HG02852 (cell line): Measurements from ENCODE around the gene SFXN4.
A peak's percentile ranks its signal among the peaks of the same experiment; 100 is the strongest.
"Not testable (repeated sequence)": the region's sequence is repeated elsewhere in the genome, so short reads cannot be mapped to it uniquely, and the experiment has no call there.

ENCODE experiments used
- ATAC-seq: cut with Tn5 transposase; IDR thresholded peaks from one replicate; pipeline ENCODE4 v1.9.1; 2021; ENCODE audit warnings: mild to moderate bottlenecking, moderate library complexity; ENCODE audit not compliant: unreplicated experiment

SFXN4 gene

DNA sequence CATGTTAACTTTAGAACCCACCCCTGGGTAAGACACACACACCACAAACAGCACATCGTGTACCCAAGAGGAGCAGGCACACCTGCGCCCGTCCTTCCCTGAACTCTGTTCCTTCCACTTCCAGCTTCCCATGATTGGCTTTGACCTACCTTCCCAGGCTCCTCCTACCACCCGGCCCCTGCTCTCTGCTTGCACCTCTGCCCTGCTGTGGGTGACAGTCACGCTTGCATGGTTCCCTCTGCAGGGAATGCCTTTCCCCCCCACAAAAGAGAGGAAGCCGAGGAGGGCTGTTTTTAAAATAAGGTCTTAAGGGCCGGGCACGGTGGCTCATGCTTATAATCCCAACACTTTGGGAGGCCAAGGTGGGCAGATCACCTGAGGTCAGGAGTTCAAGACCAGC lies 16.4 kb downstream of the SFXN4 start:
- no peak for ATAC-seq

DNA sequence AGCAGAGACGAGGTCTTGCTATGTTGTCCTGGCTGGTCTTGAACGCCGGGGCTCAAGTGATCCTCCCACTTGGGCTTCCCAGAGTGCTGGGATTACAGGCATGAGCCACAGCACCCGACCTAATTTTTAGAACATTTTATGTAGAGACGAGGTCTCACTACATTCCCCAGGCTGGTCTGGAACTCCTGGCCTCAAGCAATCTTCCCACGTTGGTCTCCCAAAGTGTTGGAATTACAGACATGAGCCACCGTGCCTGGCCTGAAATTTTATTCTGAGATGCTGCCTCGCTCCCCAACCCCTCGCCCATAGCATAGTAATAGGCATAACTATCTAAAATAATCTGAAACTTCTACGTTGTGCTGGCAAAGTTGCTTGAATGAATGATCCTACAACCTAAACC lies 21.9 kb downstream of the SFXN4 start:
- no peak for ATAC-seq

DNA sequence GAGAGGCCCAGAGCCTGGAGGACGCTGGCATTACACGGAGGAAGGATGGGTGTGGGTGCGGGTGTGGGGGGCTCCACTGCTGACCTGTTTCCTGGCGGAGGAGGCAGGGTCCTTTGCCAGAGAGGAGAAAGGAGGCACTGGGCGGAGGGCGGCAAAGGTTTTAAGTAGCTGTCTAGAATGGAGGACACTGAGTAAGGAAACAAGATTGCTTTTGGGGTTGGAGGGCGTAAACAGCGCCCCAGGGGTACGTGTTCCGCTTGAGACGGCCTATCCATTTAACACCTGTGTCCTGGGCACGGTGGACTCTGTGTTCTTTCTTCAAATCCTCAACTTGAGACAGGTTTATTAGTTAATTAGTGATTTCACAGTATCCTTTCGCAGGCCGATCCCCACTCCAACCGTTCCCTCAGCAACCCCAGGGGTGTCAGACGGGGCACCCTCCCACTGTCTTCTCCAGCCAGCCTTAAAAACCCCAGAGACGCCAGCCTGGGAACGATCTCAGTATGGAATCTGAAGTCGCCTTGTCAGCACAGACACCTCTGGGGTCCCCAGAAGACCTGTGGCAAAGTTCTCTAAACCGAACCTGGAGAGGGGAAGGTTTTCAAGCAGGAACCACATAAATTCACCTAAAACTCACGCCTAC lies 24.8 kb downstream of the SFXN4 start:
- no peak for ATAC-seq

DNA sequence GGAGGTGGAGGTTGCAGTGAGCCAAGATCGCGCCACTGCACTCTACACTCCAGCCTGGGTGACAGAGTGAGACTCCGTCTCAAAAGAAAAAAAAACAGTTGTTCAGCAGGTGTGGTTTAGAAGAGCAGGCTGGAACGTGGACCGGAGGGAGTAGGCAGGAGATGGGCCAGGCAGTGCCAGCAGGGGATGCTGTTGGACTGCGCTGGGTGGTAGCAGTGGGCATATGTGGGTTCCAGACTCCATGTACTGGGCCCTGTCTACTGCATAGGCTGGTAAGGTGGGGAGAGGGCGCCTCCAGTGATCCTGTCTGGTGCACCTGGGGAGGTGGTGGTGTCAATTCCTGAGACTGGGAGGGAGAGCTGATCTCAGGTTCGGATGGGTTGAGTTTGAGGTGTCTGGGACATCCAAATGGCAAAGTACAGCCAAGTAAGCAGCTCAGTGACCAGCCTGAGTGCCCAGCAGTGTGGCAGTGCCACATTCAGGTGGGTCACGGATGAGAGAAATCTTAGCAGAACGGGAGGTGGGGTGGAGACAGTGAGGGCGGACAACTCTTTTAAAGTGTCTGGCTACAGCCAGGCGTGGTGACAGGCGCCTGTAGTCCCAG lies 25.9 kb downstream of the SFXN4 start:
- no peak for ATAC-seq

DNA sequence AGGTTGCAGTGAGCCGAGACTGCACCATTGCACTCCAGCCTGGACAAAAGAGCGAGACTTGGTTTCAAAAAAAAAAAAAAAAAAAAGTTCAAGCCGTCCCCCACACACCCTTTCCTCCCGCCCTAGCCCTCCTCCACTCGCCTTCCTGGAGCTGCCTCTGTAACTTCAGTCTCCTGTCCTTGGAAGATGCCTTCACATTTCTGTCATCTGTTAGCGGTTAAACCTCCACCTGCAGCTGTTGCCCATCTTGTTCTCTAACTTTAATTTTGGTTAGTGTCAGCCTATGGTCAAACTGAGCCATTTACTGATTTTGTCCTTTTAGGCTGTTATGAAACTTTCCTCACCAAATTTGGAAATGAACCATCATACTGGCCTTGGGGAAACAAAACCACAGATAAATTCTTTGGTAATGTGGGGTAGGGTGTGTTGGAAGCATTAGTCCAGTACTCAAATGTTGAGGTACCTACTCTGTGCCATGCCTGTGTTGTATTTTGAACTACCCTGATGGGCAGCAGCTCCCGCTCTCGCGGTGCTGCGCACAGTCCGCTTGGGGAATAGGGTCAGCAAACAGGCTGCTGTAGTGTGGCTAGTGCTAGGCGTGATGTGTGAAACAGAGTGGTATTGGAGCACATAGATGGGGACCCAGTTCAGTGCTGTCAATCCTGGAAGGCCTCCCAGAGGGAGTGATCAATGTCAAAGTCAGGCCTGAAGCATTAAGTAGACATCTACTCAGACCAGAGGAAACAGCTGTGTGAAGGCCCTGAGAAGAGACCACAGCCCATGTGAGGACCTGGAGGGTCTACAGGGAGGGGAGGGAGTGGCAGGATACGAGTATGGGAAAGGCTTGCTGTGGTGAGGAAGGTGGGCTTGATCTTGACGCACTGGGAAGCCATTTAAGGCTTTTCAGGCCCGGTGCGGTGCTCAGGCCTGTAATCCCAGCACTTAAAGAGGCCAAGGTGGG lies 26.9 kb downstream of the SFXN4 start:
- ATAC-seq: no peak

DNA sequence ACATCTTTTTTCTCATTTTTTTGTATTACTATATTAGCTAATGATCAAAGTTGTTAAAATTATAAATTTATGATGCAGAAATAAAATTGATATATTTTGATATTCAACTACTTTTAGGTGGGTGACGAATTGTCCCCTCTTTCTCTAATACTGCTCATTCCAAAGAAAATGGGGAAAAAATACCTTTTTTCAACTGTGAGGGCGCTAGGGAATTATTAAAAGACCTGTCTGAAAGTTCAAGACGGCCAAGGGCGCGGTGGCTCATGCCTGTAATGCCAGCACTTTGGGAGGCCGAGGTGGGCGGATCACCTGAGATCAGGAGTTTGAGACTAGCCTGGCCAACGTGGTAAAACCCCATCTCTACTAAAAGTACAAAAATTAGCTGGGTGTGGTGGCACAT lies 27.6 kb downstream of the SFXN4 start:
- not testable (repeated sequence) for ATAC-seq

DNA sequence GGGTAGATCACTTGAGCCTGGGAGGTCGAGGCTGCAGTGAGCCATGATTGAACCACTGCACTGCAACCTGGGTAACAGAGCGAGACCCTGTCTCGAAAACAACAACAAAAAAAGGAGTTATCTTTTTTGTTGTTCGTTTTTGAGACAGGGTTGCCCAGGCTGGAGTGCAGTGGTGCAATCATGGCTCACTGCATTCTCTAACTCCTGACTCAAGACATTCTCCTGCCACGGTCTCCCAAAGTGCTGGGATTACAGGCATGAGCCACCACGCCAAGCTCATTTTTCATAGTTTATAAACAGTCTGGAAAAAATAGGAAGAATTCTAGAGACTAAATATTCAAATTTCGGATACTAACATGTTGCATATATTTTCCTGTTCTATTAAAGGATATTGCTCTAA lies 29.4 kb downstream of the SFXN4 start:
- no peak for ATAC-seq

DNA sequence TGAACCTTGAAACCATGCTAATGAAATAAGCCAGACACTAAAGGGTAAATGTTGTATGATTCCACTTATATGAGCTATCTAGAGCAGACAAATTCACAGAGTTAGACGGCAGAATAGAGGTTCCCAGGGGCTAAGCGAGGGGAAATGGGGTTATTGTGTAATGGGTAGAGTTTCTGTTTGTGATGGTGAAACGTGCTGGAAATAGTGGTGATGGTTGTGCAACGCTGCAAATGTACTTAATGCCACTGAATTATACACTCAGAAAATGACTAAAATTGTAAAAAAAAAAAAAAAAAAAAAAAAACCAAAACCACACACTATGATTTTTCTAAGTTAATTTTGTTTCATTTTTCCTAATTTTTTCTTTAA lies 30.0 kb downstream of the SFXN4 start:
- ATAC-seq: no peak

DNA sequence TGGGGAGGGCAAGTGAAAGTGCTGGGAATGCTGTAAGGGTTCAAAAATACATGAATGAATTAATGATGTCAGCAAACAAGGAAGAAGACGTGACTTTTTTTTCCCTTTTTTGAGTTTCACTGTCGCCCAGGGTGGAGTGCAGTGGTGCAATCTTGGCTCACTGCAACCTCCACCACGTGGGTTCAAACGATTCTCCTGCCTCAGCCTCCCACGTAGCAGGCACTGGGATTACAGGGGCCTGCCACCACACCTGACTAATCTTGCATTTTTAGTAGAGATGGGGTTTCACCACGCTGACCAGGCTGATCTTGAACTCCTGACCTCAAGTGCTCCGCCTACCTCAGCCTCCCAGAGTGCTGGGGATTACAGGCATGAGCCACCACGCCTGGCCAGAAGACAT lies 31.6 kb downstream of the SFXN4 start:
- no peak for ATAC-seq

DNA sequence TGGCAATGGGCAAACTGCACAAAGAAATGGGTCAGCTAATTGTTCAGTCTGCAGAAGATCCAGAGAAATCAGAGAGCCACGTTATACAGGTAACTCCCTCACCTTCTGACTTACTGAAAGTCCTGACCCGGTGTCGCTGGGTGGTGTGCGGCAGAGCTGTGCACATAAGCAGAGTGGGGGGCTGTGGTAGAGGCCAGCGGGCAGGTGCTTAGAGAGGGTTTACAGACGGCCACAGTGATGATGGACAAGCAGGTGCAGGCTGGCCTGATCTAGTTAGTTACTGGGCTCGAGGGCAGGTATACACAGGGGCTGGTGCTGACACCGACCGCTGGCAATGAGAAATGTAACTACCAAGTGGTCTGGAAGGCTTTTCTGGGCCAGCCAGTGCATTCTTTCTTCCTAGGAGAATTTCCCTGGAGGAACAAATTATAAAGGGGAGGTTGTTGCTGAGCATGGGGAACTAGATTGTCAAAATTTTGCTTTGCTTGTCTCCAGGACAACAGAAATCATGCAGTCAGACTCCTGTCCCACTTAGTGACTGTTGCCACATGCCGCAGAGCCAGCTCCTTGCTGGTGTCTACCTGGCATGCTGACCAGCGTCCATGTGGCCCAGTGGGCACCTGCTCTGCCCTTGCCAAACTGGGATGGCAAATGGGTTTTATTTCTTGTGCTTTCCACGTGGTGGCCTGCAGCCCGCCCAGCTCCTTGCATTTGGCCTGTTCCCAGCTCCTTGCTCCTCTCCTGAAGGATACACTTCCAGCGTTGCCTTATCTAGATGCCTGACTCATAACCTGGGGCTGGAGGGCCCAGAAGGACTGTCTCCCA lies 32.8 kb downstream of the SFXN4 start:
- ATAC-seq: no peak

DNA sequence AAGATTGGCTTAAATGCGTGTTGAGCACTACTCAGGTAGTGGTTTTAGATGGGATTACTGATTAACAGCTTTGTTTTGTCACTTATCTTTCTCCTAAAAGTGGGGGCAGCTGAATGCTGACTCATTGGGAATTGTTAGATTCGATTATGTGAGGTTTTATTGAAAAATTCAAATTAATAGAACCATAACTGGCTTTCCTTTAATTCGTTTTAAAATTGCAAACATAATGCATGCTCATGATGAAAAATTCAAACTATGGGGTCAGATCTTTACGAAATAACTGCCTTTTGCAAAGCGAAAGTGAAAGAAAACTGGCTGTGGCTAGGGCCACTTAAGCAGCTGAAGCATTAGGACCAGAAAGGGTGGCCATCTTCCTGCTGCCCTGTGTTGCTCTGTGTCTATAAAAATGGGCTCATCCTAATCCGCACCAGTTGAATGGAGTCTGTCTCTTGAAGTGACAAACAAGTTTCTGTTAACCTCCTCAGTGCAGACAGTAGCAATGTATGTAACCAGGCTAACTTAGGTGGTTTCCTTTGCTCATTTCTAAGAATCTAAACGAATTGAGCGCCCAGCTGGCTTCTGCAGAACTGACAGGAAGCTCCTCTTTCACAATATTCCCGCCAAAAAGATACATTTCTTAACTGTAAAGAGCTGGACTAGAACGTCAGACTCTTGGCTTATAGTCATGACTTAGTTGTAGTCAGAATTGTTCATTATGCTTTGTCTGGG lies 33.8 kb downstream of the SFXN4 start:
- peak; percentile 56 for ATAC-seq

DNA sequence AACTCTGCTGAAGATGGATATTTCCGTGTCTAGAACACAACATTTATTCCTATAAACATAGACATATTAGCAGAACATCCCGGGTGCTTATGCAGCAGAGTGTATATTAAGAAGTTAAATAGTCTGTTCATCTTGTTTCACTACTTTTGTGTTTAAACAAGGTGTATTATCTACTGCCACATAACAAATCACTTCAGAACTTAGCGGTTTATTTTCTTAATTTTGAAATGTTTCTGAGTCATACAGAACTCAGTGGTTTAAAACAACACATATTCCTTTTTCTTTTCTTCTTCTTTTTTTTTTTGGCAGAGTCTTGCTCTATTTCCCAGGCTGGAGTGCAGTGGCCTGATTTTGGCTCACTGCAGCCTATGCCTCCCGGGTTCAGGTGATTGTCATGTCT lies 35.8 kb downstream of the SFXN4 start:
- no peak for ATAC-seq

DNA sequence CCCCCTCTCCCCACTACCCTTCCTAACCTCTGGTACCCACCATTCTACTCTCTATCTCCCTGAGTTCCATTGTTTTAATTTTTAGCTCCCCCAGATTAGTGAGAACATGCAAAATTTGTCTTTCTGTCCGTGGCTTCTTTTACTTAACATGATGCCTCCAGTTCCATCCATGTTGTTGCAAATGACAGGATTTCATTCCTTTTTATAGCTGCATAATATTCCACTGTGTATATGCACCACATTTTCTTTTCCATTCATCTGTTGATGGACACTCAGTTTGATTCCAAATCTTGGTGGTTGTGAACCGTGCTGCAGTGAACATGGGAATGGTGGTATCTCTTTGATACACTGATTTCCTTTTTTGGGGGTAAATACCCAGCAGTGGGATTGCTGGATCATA lies 39.6 kb downstream of the SFXN4 start:
- no peak for ATAC-seq

DNA sequence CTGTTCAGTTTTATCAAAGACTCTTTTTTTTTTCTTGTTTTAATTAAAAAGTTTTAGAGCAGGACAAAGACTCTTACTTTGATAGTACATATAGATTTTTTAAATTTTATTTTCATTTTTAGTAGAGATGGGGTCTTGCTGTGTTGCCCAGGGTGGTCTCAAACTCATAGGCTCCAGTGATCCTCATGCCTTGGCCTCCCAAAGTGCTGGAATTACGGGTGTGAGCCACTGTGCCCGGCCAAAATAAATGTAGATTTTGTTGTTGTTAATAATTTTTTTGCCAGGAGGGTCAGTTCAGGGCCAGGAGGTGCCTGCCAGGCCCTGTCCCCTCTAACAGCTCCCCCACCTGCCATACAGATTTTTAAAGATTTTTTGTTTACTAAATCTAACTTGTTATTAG lies 44.6 kb downstream of the SFXN4 start:
- no peak for ATAC-seq

DNA sequence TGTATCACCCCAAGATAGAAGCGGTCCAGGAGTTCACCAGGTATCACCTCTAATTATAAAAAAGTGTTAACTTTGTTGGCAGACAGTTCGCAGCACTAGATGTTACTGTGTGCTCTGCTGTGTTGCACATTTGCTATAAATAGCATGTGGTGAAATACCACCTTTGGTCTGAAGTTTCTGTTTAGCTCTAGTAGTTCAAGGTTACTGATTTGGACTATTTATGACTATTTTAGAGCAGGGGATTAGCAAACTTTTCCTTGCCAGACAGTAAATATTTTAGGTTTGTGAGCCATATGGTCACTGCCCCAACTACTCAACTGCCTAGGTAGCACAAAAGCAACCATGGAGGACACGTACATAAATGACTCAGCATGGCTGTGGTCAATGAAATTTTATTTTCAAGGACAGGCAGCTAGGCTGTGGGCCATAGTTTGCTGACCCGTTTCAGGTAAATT lies 45.1 kb downstream of the SFXN4 start:
- ATAC-seq: peak; percentile 89

DNA sequence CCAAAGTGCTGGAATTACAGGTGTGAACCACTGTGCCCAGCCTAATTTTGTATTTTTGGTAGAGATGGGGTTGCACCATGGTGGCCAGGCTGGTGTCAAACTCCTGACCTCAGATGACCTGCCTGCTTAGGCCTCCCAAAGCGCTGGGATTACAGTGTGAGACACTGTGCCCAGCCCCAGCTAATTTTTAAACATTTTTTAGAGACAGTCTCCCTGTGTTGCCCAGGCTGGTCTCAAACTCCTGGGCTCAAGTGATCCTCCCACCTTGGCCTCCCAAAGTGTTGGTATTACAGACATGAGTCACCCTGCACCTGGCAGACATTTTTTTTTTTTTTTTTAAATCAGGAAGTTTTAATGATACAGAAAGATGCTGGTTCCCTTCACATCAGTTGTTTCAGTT lies 46.1 kb downstream of the SFXN4 start:
- peak; percentile 3 for ATAC-seq

DNA sequence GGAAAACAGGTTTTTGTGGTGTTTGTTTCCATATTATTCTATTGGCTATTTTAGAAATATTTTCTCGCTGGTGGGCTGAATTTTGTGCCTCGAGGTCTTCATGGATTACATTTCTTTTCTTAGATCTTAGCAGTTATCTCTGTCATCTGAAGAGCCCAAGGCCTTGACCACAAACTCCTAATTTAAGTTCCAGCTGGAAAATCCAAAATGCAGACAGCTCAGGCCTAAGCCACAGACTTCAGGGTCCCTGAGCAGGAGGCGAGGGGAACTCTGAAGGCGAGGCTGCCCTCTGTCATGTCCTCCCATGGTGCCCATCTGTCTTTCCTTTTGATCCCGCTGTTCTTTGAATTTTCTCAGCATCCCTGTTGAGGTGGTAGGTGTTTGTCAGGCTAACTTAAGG lies 47.3 kb downstream of the SFXN4 start:
- ATAC-seq: no peak

DNA sequence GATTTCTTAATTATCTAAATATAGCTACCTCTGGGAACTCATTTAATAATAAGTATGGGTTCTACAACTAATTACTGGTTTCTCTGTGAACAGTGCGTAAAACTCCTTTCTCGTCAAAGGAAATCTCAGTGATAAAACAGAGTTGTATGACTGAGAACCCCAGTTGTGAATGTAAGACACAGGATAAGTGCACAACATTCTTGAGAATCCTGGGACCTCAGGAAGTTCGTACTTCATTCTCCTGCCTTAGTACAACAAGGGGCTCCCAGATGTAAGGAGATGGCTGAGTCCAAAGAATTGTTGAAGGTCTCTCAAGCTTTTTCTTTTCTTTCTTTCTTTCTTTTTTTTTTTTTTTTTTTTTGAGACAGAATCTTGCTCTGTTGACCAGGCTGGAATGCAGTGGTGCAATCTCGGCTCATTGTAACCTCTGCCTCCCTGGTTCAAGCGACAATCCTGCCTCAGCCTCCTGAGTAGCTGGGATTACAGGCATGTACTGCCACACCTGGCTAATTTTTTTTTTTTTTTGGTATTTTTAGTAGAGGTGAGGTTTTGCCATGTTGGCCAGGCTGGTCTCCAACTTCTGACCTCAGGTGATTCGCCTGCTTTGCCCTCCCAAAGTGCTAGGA lies 49.1 kb downstream of the SFXN4 start:
- no peak for ATAC-seq

DNA sequence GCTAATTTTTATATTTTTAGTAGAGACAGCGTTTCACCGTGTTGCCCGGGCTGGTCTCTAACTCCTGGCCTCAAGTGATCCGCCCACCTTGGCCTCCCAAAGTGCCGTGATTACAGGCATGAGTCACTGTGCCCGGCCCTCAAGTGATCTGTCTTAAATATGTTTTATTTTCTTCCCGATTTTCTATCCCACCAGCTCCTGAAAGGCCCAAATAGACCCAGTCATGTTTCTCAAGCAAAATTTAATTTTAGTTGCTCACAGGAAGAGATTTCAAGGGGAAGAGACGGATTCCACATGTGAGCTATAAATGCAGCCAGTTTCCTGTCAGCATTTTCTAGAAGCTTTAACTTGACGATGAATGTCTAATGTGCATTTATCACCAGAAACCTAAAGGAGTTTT lies 49.6 kb downstream of the SFXN4 start:
- ATAC-seq: no peak
